HCT116 (cell line): ENCODE measurements around the gene NAA25. TPM values are rescaled to one million over a fixed set of nuclear protein-coding genes. Genes with fewer than 3 reads are reported as not detected.

Experiments
- ATAC-seq: fragments of 200-7000 bp; cut with Tn5 transposase; 2 replicates; pipeline ENCODE4 v1.9.1; 2020; ENCODE audit warnings: mild to moderate bottlenecking, moderate library complexity
- BruUV-seq: library from RNA; stranded (reverse); fragments of 400-500 nt; replicated peaks from 2 replicates; lab custom pipeline; 2021; lab: Mats Ljungman, UMichigan
- CTCF ChIA-PET: fragments of 300-600 bp; sonication (Branson Sonifier 250); formaldehyde crosslinking; loops from one replicate; lab custom pipeline; 2021; ENCODE audit warnings: antibody characterized with exemption; lab: Charles Lee
- POLR2A ChIA-PET: fragments of 300-600, 350-600 bp; sonication (Branson Sonifier 250); formaldehyde crosslinking; loops from one replicate; lab custom pipeline; 2021; ENCODE audit warnings: antibody characterized with exemption; lab: Charles Lee
- RAD21 ChIA-PET, 2 experiments: fragments of 300-600 bp; sonication (Branson Sonifier 250); formaldehyde crosslinking; loops; one replicate each; lab custom pipeline; 2023; ENCODE audit warnings: low total read pairs in 2 of 2; ENCODE audit not compliant: uncharacterized antibody in 2 of 2, unreplicated experiment in 2 of 2, low non-redundant PET in 1 of 2; lab: Charles Lee
- DNase-seq: peaks from one replicate; pipeline ENCODE4 v3.0.0-alpha.2; 2010; ENCODE audit warnings: low read depth, low spot score
- H2AFZ ChIP-seq: fragments of 200-600 bp; shearing (Covaris generic), sonication (generic); 2 replicates; pipeline ENCODE4 v1.6.1; 2017; ENCODE audit warnings: low read depth, mixed run types, mixed read lengths, antibody characterized with exemption, low read length; ENCODE audit not compliant: poor library complexity, severe bottlenecking
- H3K27ac ChIP-seq: 2 replicates; pipeline ENCODE4 v1.5.1; 2012; ENCODE audit warnings: low read depth, low read length
- H3K27me3 ChIP-seq: fragments of 200-600 bp; sonication (generic); 2 replicates; pipeline ENCODE4 v1.6.1; 2016; ENCODE audit warnings: mixed run types, low read length, mixed read lengths; ENCODE audit not compliant: insufficient read depth
- H3K36me3 ChIP-seq, 2 experiments: fragments of 200-500 bp in 1 of 2; fragments of 200-600 bp in 1 of 2; sonication (Bioruptor generic) in 1 of 2; sonication (generic) in 1 of 2; 2 replicates each; pipeline versions ENCODE4 v1.5.1 to v1.6.1; 2014 to 2016; ENCODE audit warnings: low read length in 2 of 2, inconsistent platforms in 1 of 2, mixed read lengths in 1 of 2, mixed run types in 1 of 2; ENCODE audit not compliant: insufficient read depth in 2 of 2, control insufficient read depth in 1 of 2
- H3K4me1 ChIP-seq, 2 experiments: fragments of 200-600 bp in 1 of 2; sonication (generic) in 1 of 2; 2 replicates each; pipeline versions ENCODE4 v1.5.1 to v1.6.1; 2012 to 2017; ENCODE audit warnings: low read length in 2 of 2, inconsistent platforms in 1 of 2, mild to moderate bottlenecking in 1 of 2, mixed read lengths in 1 of 2, mixed run types in 1 of 2, moderate library complexity in 1 of 2; ENCODE audit not compliant: insufficient read depth in 2 of 2, control insufficient read depth in 1 of 2
- H3K4me2 ChIP-seq: fragments of 200-600 bp; sonication (generic); 2 replicates; pipeline ENCODE4 v1.6.1; 2017; ENCODE audit warnings: mixed run types, low read length, mixed read lengths
- H3K4me3 ChIP-seq, 2 experiments: fragments of 200-600 bp in 1 of 2; sonication (generic) in 1 of 2; replicated peaks in 1 of 2; 2 replicates each; pipeline ENCODE4 v1.5.1; 2011 to 2016; ENCODE audit warnings: low read length in 2 of 2, control low read depth in 1 of 2, low read depth in 1 of 2, mild to moderate bottlenecking in 1 of 2, mixed read lengths in 1 of 2, mixed run types in 1 of 2
- H3K79me2 ChIP-seq: fragments of 200-600 bp; sonication (generic); 2 replicates; pipeline ENCODE4 v1.6.1; 2017; ENCODE audit warnings: mild to moderate bottlenecking, mixed run types, low read length, moderate library complexity, mixed read lengths; ENCODE audit not compliant: insufficient read depth
- H3K9ac ChIP-seq: fragments of 200-600 bp; sonication (generic); 2 replicates; pipeline ENCODE4 v1.6.1; 2016; ENCODE audit warnings: low read length, mixed read lengths
- H3K9me2 ChIP-seq: fragments of 200-600 bp; sonication (generic), shearing (Covaris generic); 2 replicates; pipeline ENCODE4 v1.6.1; 2017; ENCODE audit warnings: mixed run types, mild to moderate bottlenecking, moderate library complexity; ENCODE audit not compliant: insufficient read depth
- H3K9me3 ChIP-seq, 2 experiments: fragments of 200-500 bp in 1 of 2; fragments of 200-600 bp in 1 of 2; sonication (Bioruptor generic) in 1 of 2; sonication (generic) in 1 of 2; 2 replicates each; pipeline ENCODE4 v1.6.1; 2014 to 2017; ENCODE audit warnings: low read length in 2 of 2, mixed read lengths in 2 of 2, inconsistent platforms in 1 of 2, low read depth in 1 of 2, mild to moderate bottlenecking in 1 of 2, mixed run types in 1 of 2, moderate library complexity in 1 of 2; ENCODE audit not compliant: control insufficient read depth in 1 of 2, insufficient read depth in 1 of 2
- H4K20me1 ChIP-seq: fragments of 200-600 bp; sonication (generic), shearing (Covaris generic); 2 replicates; pipeline ENCODE4 v1.6.1; 2017; ENCODE audit warnings: mixed run types, mild to moderate bottlenecking, moderate library complexity; ENCODE audit not compliant: insufficient read depth
- CBX3 ChIP-seq: IDR thresholded peaks from 2 replicates; pipeline ENCODE4 v1.6.1; 2012; ENCODE audit warnings: low read depth
- EZH2phosphoT487 ChIP-seq: fragments of 200-600 bp; IDR thresholded peaks from 2 replicates; pipeline ENCODE4 v1.6.1; 2018; ENCODE audit warnings: antibody characterized with exemption, borderline replicate concordance
- FOSL1 ChIP-seq: IDR thresholded peaks from 2 replicates; pipeline ENCODE4 v1.6.1; 2012; ENCODE audit warnings: low read depth
- JUND ChIP-seq: IDR thresholded peaks from 2 replicates; pipeline ENCODE4 v1.6.1; 2012
- RAD21 ChIP-seq: IDR thresholded peaks from 2 replicates; pipeline ENCODE4 v1.6.1; 2012; ENCODE audit warnings: low read depth, mild to moderate bottlenecking
- SIN3A ChIP-seq: IDR thresholded peaks from 2 replicates; pipeline ENCODE4 v1.6.1; 2012; ENCODE audit warnings: low read depth
- TCF7L2 ChIP-seq: IDR thresholded peaks from 2 replicates; pipeline ENCODE4 v1.7.0; 2011; ENCODE audit warnings: borderline replicate concordance, inconsistent platforms; ENCODE audit not compliant: insufficient read depth, insufficient read length; ENCODE audit errors: extremely low read depth
- ZNF274 ChIP-seq: fragments of 200-500 bp; sonication (Bioruptor generic); IDR thresholded peaks from 2 replicates; pipeline ENCODE4 v1.6.1; 2014; ENCODE audit warnings: mild to moderate bottlenecking, low read depth, low read length, inconsistent platforms
- intact Hi-C: fragments of 100-400 bp; cut with micrococcal nuclease; formaldehyde crosslinking; loops from 2 replicates; pipeline ENCODE4 v1.10.0; 2022
- total RNA-seq: library from RNA; stranded (reverse); gene quantifications from one replicate; pipeline ENCODE4 v1.2.1, GENCODE V29; 2021; ENCODE audit not compliant: unreplicated experiment
- TF ChIP-seq, protein P1 (sequence below), 3 experiments: fragments of 200-600 bp in 1 of 3; sonication (generic) in 1 of 3; IDR thresholded peaks in 2 of 3; conservative IDR thresholded peaks in 1 of 3; 2 replicates each; pipeline ENCODE4 v1.5.1; 2012 to 2017; ENCODE audit warnings: low read depth in 2 of 3, low read length in 2 of 3, antibody characterized with exemption in 1 of 3, borderline replicate concordance in 1 of 3, control low read depth in 1 of 3, mild to moderate bottlenecking in 1 of 3, mixed read lengths in 1 of 3, mixed run types in 1 of 3, moderate library complexity in 1 of 3; ENCODE audit not compliant: insufficient read depth in 1 of 3
- TF ChIP-seq, protein P2 (sequence below): IDR thresholded peaks from 2 replicates; pipeline ENCODE4 v1.6.1; 2011; ENCODE audit warnings: mild to moderate bottlenecking, low read length, moderate library complexity; ENCODE audit not compliant: insufficient replicate concordance; ENCODE audit errors: extremely low read depth

The NAA25 gene
- total RNA-seq, 1 experiment from 2014 or later = 56.6 TPM

DNA sequence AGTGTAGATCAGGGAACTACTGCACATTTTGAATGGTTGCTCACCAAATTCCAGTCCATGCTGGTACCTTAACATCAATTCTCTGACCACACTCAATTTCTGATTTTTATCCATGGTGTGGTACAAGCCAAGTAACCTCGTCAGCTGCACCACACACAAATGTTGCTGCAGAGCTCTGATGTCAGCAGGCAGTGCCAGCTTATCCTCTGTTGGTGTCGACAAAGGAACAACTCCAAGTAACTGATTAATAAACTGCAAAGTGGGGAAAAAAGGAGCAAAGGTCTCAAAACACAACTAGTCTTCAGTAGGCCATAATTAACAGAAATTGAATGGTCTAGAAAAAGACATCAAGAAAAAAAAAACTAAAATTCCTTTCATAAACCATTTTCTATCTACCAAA is 47.4 kb downstream of the NAA25 start (continued):
- TF ChIP-seq JUND (no peak), TCF7L2 (no peak)

- DNase-seq (no peak), ATAC-seq (no peak)
- Histone ChIP-seq H3K9me2 (no peaks in the 10 kb centered on the region), H3K9ac (no peak overlapping the region), H3K4me2 (no peak overlapping the region), H3K27ac (no peak overlapping the region), H3K4me3 (no peak overlapping the region), H3K9me3 (no peaks in the 10 kb centered on the region), H2AFZ (no peak overlapping the region), H3K36me3 (peaks cover 66 to 74% of the 10 kb centered on the region in 2 experiments), H3K27me3 (no peaks in the 10 kb centered on the region), H4K20me1 (peaks cover 17% of the 10 kb centered on the region; the same call in 1 of the 2 replicates), H3K4me1 (no peaks in the 10 kb centered on the region), H3K79me2 (peaks cover 64% of the 10 kb centered on the region)
- TF ChIP-seq FOSL1 = no peak
- TF ChIP-seq, protein P1, sequence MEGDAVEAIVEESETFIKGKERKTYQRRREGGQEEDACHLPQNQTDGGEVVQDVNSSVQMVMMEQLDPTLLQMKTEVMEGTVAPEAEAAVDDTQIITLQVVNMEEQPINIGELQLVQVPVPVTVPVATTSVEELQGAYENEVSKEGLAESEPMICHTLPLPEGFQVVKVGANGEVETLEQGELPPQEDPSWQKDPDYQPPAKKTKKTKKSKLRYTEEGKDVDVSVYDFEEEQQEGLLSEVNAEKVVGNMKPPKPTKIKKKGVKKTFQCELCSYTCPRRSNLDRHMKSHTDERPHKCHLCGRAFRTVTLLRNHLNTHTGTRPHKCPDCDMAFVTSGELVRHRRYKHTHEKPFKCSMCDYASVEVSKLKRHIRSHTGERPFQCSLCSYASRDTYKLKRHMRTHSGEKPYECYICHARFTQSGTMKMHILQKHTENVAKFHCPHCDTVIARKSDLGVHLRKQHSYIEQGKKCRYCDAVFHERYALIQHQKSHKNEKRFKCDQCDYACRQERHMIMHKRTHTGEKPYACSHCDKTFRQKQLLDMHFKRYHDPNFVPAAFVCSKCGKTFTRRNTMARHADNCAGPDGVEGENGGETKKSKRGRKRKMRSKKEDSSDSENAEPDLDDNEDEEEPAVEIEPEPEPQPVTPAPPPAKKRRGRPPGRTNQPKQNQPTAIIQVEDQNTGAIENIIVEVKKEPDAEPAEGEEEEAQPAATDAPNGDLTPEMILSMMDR (IDR thresholded peaks at IDR 0.05 in 2 of 3, conservative IDR thresholded peaks at IDR 0.05 in 1 of 3; ENCODE audit: borderline replicate concordance in 1 of 3, insufficient read depth in 1 of 3, low read depth in 2 of 3, low read length in 2 of 3) = no peak
- no peak for TF ChIP-seq EZH2phosphoT487
- no peak for TF ChIP-seq SIN3A
- TF ChIP-seq, protein P2, sequence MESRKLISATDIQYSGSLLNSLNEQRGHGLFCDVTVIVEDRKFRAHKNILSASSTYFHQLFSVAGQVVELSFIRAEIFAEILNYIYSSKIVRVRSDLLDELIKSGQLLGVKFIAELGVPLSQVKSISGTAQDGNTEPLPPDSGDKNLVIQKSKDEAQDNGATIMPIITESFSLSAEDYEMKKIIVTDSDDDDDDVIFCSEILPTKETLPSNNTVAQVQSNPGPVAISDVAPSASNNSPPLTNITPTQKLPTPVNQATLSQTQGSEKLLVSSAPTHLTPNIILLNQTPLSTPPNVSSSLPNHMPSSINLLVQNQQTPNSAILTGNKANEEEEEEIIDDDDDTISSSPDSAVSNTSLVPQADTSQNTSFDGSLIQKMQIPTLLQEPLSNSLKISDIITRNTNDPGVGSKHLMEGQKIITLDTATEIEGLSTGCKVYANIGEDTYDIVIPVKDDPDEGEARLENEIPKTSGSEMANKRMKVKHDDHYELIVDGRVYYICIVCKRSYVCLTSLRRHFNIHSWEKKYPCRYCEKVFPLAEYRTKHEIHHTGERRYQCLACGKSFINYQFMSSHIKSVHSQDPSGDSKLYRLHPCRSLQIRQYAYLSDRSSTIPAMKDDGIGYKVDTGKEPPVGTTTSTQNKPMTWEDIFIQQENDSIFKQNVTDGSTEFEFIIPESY = no peak
- TF ChIP-seq CBX3 = no peak
- no peak for TF ChIP-seq RAD21
- TF ChIP-seq ZNF274 = no peak
- no peak for TF ChIP-seq JUND
- no TSS peak for BruUV-seq
- CTCF ChIA-PET = no interaction called here
- RAD21 ChIA-PET = no interaction called here
- POLR2A ChIA-PET = no interaction called here
- intact Hi-C loops = no loop called here
Observed at GRCh38 chr12:112049351-112049750, 59.2 kb downstream of the NAA25 start.
